Common myeloid progenitor, CD34-positive (primary cell): ENCODE data around the gene BAG3.
A peak's percentile ranks its signal among the peaks of the same experiment; 100 is the strongest.

ENCODE experiments used
- CTCF ChIA-PET: fragments of 350-600 bp; sonication (Branson Sonifier 250); formaldehyde crosslinking; loops from one replicate; lab custom pipeline; 2021; ENCODE audit warnings: antibody characterized with exemption; lab: Charles Lee
- POLR2A ChIA-PET: fragments of 350-600 bp; sonication (Branson Sonifier 250); formaldehyde crosslinking; loops from one replicate; lab custom pipeline; 2021; ENCODE audit warnings: antibody characterized with exemption; lab: Charles Lee
- DNase-seq, 3 donors: peaks; one replicate each; pipeline versions ENCODE4 v3.0.0 to v3.0.0-alpha.2; 2013
- H3K27ac ChIP-seq, 2 experiments: 1 replicate in 1 of 2; 2 replicates in 1 of 2; pipeline ENCODE4 v1.7.0; 2013; ENCODE audit warnings: inconsistent platforms in 2 of 2, low read length in 2 of 2, mild to moderate bottlenecking in 2 of 2, low read depth in 1 of 2, moderate library complexity in 1 of 2; ENCODE audit not compliant: severe bottlenecking in 2 of 2, insufficient read depth in 1 of 2, poor library complexity in 1 of 2
- H3K27me3 ChIP-seq, 5 experiments: replicated peaks in 2 of 5; 1 replicate in 3 of 5; 2 replicates in 2 of 5; pipeline versions ENCODE4 v1.6.1 to v1.7.0; 2013; ENCODE audit warnings: low read length in 4 of 5, mild to moderate bottlenecking in 2 of 5, moderate library complexity in 2 of 5, inconsistent platforms in 1 of 5; ENCODE audit not compliant: insufficient read depth in 5 of 5, control insufficient read depth in 4 of 5
- H3K36me3 ChIP-seq, 4 experiments: 1 replicate in 2 of 4; 2 replicates in 2 of 4; pipeline versions ENCODE4 v1.6.1 to v1.7.0; 2013; ENCODE audit warnings: low read length in 3 of 4, control low read depth in 1 of 4, mild to moderate bottlenecking in 1 of 4; ENCODE audit not compliant: control insufficient read depth in 4 of 4, insufficient read depth in 4 of 4
- H3K4me1 ChIP-seq, 4 experiments: 1 replicate in 3 of 4; 2 replicates in 1 of 4; pipeline versions ENCODE4 v1.6.1 to v1.7.1; 2013; ENCODE audit warnings: low read length in 3 of 4, mild to moderate bottlenecking in 3 of 4, control low read depth in 1 of 4, inconsistent platforms in 1 of 4, moderate library complexity in 1 of 4; ENCODE audit not compliant: control insufficient read depth in 4 of 4, insufficient read depth in 4 of 4; ENCODE audit errors: control extremely low read depth in 1 of 4
- H3K4me3 ChIP-seq, 7 experiments: 1 replicate in 4 of 7; 2 replicates in 3 of 7; pipeline versions ENCODE4 v1.5.1 to v1.7.0; 2013; ENCODE audit warnings: mild to moderate bottlenecking in 7 of 7, low read length in 6 of 7, moderate library complexity in 6 of 7, inconsistent platforms in 2 of 7, low read depth in 2 of 7, control low read depth in 1 of 7; ENCODE audit not compliant: insufficient read depth in 4 of 7, control insufficient read depth in 1 of 7; ENCODE audit errors: extremely low read depth in 1 of 7
- H3K9me3 ChIP-seq, 5 experiments: 1 replicate in 4 of 5; 2 replicates in 1 of 5; pipeline versions ENCODE4 v1.6.1 to v1.7.1; 2013; ENCODE audit warnings: low read length in 4 of 5, mild to moderate bottlenecking in 2 of 5, inconsistent platforms in 1 of 5, low read depth in 1 of 5, moderate library complexity in 1 of 5; ENCODE audit not compliant: control insufficient read depth in 4 of 5, insufficient read depth in 2 of 5; ENCODE audit errors: control extremely low read depth in 1 of 5
- WGBS: methylation state at CpG from one replicate; pipeline ENCODE4 v1.1.5; 2013; ENCODE audit not compliant: insufficient coverage; 5-methylcytosine and 5-hydroxymethylcytosine counted together

Gene BAG3

GRCh38 chr10:119677126-119677525 lies 25.9 kb downstream of the BAG3 start:
- H3K27me3 ChIP-seq, result no peaks in the 10 kb centered on the region
- H3K9me3 ChIP-seq, result no peaks in the 10 kb centered on the region
- H3K4me1 ChIP-seq, result peaks cover 0 to 10% (median 6%) of the 10 kb centered on the region in 4 experiments
- no peak for DNase-seq
- POLR2A ChIA-PET, result no interaction called here
- peaks cover 2 to 43% (median 13%) of the 10 kb centered on the region in 4 experiments for H3K36me3 ChIP-seq
- 100% methylated on average over 2 of the region's 6 CpGs for WGBS
- no peak overlapping the region for H3K27ac ChIP-seq
- CTCF ChIA-PET, result no interaction called here
- H3K4me3 ChIP-seq, result no peak overlapping the region

GRCh38 chr10:119677904-119678755 lies 26.9 kb downstream of the BAG3 start:
- ChIA-PET CTCF (no interaction called here), POLR2A (no interaction called here)
- Histone ChIP-seq H3K27me3 (no peaks in the 10 kb centered on the region), H3K4me3 (no peak overlapping the region), H3K27ac (no peak overlapping the region), H3K36me3 (peaks cover 0 to 33% (median 6%) of the 10 kb centered on the region in 4 experiments), H3K4me1 (peaks cover 0 to 12% (median 8%) of the 10 kb centered on the region in 4 experiments), H3K9me3 (no peaks in the 10 kb centered on the region)
- 95% methylated on average over 12 of the region's 13 CpGs for WGBS
- DNase-seq, result no peak

DNA sequence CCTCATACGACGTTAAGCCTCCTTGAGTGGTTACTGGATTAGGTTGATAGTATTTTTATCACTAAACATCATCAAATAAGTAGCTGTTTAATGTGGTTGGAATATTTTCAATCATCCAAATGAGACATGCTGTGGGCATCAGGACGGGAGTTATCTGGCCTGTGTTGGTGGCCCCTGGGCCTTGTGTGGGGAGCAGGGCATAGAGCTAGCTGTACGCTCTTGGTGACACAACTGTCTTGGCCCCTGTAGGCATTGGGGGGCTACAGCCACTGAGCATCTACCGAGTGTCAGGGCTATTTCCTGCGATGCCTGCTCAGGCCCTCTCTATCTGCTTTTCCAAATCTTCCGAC lies 28.3 kb downstream of the BAG3 start:
- no peaks in the 10 kb centered on the region for H3K27me3 ChIP-seq
- H3K4me1 ChIP-seq, result peaks cover 0 to 12% (median 8%) of the 10 kb centered on the region in 4 experiments
- 95% methylated on average over 3 of the region's 7 CpGs for WGBS
- no peak overlapping the region for H3K27ac ChIP-seq
- no peak for DNase-seq
- no peaks in the 10 kb centered on the region for H3K9me3 ChIP-seq
- CTCF ChIA-PET, result interaction anchor here (1.0 to 1.1 kb wide), 2 partner anchors 8 to 9 kb away, joined by 3 to 4 read pairs; no protein-coding TSS in a partner anchor
- H3K36me3 ChIP-seq, result peaks cover 0 to 22% (median 6%) of the 10 kb centered on the region in 4 experiments
- no peak overlapping the region for H3K4me3 ChIP-seq
- POLR2A ChIA-PET, result no interaction called here

DNA sequence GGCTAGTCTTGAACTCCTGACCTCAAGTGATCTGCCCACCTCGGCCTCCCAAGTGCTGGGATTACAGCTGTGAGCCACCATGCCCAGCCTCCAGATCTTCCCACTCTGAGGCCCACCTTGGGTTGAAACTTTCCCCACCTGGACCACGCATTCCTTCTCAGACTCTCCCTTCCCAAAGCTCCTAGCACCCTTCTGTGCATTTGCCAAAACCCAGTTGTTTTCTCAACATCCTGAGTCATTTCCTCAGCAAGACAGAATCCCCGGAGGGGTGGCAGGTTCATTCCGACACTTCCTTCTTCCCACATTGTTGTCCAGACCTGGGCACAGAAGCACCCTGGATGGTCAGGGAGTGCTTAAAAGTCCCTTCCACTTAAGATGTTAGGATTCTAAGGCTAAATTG lies 28.9 kb downstream of the BAG3 start:
- 53% methylated on average over 2 of the region's 4 CpGs for WGBS
- Histone ChIP-seq H3K36me3 (peaks cover 0 to 22% (median 6%) of the 10 kb centered on the region in 4 experiments), H3K4me1 (peaks cover 0 to 12% (median 8%) of the 10 kb centered on the region in 4 experiments), H3K4me3 (no peak overlapping the region), H3K27me3 (no peaks in the 10 kb centered on the region), H3K9me3 (no peaks in the 10 kb centered on the region), H3K27ac (no peak overlapping the region)
- DNase-seq, result peak in 1 of 3 donors; percentile 22
- ChIA-PET CTCF (interaction anchor here (1.0 to 1.1 kb wide), 3 partner anchors 8 to 78 kb away, joined by 3 to 4 read pairs (median 3); no protein-coding TSS in a partner anchor), POLR2A (no interaction called here)

DNA sequence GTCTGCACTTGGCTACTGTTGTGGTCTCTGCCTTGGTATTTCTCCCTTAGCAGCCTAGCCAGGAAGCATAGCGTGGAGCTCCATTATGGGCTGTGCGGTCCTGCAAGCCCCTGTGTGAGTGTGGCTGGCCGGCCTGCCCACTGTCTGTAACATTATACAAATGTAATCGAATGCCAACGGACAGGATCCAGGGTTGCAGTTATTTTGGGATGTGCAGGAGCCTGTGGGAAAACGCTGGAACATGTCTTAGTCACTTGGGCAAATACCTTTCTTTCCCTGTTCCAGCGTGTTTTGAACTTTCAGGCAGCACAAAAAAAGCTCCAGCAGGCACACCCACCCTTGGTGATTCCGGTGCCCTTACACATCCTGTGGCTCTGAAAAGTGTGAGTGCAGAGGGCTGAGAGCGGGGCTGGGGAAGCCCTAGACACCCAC lies 29.5 kb downstream of the BAG3 start:
- 70% methylated on average over 7 of the region's 9 CpGs for WGBS
- ChIA-PET CTCF (interaction anchor here (1.0 to 1.4 kb wide), 2 partner anchors 48 to 79 kb away, joined by 3 to 4 read pairs; no protein-coding TSS in a partner anchor), POLR2A (interaction anchor here (0.6 kb wide), 1 partner anchor 45 kb away, joined by 3 read pairs; the partner anchor contains the start of gene INPP5F)
- Histone ChIP-seq H3K36me3 (peaks cover 0 to 18% (median 6%) of the 10 kb centered on the region in 4 experiments), H3K27ac (no peak overlapping the region), H3K9me3 (no peaks in the 10 kb centered on the region), H3K27me3 (no peaks in the 10 kb centered on the region), H3K4me3 (no peak overlapping the region), H3K4me1 (peaks cover 0 to 12% (median 8%) of the 10 kb centered on the region in 4 experiments)
- DNase-seq, result peak in 1 of 3 donors; percentile 9

DNA sequence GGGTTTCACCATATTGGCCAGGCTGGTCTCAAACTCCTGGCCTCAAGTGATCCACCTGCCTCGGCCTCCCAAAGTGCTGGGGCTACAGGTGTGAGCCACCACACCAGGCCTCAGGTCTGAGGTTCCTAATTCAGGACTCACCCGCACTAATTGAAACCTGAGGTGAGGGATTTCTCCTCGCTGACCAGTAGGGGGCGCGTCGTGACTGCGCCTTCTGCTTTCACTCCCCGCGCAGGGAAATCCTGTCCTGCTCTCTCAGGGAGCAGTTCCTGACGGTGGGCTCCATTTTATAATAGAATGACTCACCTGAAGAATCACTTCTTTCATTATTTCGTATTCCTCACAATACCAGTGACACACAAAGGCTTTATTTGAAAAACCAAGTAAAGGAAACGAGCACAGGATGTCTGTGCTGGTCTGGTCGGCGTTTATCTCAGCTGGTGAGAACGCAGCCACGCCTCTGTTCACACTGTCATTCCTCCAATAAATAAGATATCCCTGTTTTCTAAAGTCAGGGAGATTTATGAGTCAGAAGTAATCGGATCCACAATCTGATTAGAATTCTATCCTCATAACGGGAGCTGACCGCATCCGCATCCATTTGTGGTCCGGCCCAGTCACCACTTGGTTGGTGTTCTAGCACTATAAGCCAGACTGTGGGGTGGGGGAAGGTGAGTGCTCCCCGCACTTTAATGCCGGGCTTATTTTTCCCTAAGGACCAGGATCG lies 35.4 kb downstream of the BAG3 start:
- no peaks in the 10 kb centered on the region for H3K9me3 ChIP-seq

More for the DNA sequence above, 35.4 kb downstream of the BAG3 start:
- 9% methylated on average over 17 of the region's 24 CpGs for WGBS
- H3K27ac ChIP-seq, result no peak overlapping the region
- peaks cover 0 to 16% (median 10%) of the 10 kb centered on the region in 4 experiments for H3K4me1 ChIP-seq
- DNase-seq, result peak; percentile 85 to 89 (median 89)
- CTCF ChIA-PET, result interaction anchor here (0.8 to 7.0 kb wide), 27 partner anchors 9 to 246 kb away, joined by 3 to 59 read pairs (median 4); partner anchors contain the start of gene INPP5F
- H3K27me3 ChIP-seq, result no peaks in the 10 kb centered on the region
- peak overlapping the region in 5 of 7 experiments; percentile 46 to 78 (median 57) for H3K4me3 ChIP-seq
- H3K36me3 ChIP-seq, result no peaks in the 10 kb centered on the region
- POLR2A ChIA-PET, result interaction anchor here (0.6 kb wide), 1 partner anchor 39 kb away, joined by 5 read pairs; the partner anchor contains the start of gene INPP5F
